Smooth muscle cell of the brain vasculature (primary cell): ENCODE data around the gene RHAG.
"Not testable (repeated sequence)": the region's sequence is repeated elsewhere in the genome, so short reads cannot be mapped to it uniquely, and the experiment has no call there.

Source experiments
- DNase-seq: peaks from one replicate; pipeline ENCODE4 v3.0.0-alpha.2; 2012; ENCODE audit warnings: low read depth, low spot score

Gene RHAG

DNA sequence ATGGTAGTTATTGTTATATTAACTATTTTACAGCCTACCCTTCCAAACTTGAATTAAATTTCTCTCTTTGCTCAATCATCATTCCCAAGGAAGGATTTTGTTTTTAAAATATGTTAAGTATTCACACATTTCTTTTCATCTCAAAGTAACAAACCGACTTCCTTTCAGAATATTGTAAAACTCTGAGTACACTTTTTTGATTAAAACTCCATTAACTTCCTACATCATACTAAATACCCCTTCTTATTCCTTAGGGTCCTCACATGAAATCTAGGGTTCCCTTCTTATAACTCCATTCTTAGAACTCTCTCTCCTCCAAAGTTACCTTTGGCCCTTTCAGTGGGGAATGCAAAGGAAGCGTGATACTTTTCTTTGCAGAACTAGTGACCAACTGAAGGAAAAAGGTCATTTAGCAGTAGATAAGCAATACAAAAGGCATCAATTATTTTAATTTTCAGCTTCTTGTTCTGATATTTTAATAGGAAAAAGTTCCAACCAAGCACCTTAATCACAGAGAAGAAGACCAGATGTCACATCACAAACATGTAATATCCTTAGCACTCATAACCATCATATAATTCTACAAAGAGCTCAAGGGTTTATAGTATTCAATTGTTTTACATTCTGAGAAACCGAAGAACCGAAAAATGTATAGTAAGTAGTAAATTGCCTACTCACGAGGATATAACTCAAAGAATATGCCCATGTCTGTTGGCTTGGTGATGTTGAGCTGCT, 494 bp downstream of the RHAG start:
- DNase-seq = no peak

DNA sequence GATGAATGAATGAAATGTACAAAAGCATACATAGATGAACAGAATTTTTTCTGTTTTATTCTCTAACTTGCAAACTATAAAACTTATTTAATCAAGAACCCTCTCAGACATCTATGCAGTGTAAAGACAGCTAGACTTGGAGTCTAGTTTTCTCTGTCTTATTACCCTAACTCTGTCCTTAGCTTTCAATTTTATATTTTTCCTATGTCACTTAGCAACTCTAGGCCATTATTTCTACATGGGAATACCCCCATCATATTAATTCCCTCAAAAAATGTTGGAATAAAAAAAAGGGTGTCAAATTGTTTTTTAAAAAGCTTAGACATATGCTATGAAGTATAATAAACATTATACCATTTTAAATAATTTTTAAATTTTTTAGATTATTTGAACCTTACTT, 1.2 kb downstream of the RHAG start:
- no peak for DNase-seq

DNA sequence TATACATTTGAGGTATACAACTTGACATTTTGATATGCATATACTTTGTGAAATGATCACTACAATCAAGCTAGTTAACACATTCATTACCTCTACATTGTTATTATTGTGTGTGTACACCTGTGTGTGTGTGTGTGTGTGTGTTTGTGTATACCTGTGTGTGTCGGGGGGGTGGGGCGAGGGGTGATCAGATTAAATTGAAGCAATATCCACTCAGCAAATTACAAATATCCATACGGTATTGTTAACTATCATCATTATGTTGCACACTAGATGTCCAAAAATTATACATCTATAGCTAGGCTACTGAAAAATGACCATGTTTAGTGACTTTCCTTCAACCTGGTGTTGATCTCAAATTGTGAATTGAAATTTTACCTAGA, 1.8 kb downstream of the RHAG start:
- DNase-seq = no peak

DNA sequence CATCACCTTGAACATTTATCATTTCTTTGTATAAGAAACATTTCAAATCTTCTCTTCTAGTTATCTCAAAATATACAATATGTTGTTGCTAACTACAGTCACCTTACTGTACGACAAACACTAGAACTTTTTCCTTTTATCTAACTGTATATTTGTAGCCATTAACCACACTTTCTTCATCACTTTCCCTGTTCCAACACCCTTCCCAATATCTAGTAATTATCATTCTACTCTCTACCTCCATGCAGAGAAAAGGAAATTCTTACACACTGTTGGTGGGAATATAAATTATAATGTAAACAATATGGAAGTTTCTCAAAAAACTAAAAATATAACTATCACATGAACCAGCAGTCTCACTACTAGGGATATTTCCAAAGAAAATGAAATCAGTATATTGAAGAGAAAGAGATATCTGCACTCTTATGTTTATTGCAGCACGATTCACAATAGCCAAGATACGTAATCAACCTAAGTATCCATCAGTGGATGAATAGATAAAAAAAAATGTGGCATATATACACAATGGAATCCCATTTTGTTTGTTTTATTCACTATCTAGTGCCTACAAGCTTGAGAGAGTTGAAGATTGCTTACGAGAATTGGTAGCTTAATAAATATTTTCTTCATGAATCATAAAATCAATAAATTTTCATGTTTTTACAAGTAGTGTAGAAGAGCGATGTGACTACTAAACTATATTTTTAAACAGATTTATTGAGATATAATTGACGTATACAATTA, 2.4 kb downstream of the RHAG start:
- DNase-seq = no peak

DNA sequence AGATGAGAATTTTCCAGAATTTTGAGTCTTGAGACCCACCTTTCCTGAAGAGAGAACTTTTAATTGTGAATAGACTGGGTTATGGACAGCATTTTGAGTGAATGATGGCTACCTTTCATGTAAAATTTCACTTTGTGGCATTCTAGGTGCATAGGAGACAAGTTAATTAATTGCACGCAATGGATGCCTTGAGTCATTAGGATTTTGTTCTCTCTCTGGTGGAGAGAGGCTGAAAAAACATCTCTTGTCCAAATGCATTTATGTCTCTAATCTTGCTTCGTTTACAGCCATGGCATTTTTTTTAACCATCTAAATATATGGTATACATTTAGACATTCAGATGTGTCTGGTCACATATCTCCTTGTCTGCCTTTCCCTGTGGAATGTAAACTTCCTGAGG, 3.1 kb downstream of the RHAG start:
- DNase-seq = no peak

DNA sequence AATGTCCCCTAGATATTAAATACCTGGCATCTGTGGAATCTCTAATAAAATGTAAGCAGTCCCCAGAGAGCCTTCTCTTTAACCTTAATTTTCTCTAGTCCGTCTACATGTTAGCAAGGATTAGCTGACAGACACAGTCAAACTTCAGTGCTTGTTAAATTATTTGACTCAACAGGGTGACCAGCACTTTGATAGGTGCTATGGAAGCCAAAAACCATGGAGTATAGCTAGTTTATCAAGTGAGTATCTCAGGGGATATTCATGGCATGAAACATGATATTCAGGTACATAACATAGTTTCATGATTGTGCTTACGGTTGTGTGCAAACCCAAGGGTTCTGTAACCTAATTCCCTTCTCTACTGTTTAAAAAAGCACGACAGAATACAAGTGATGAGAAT, 3.9 kb downstream of the RHAG start:
- DNase-seq = no peak

DNA sequence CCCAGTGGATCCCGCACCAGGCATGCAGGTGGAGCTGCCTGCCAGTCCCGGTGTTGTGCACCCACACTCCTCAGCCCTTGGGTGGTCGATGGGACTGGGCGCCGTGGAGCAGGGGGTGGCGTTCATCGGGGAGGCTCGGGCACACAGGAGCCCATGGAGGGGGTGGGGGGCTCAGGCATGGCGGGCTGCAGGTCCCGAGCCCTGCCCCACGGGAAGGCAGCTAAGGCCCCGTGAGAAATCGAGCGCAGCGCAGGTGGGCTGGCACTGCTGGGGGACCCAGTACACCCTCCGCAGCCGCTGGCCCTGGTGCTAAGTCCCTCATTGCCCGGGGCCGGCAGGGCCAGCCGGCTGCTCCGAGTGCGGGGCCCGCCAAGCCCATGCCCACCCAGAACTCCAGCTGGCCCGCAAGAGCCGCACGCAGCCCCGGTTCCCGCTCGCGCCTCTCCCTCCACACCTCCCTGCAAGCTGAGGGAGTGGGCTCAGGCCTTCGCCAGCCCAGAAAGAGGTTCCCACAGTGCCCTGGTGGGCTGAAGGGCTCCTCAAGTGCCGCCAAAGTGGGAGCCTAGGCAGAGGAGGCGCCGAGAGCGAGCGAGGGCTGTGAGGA, 7.1 kb downstream of the RHAG start:
- DNase-seq = not testable (repeated sequence)

DNA sequence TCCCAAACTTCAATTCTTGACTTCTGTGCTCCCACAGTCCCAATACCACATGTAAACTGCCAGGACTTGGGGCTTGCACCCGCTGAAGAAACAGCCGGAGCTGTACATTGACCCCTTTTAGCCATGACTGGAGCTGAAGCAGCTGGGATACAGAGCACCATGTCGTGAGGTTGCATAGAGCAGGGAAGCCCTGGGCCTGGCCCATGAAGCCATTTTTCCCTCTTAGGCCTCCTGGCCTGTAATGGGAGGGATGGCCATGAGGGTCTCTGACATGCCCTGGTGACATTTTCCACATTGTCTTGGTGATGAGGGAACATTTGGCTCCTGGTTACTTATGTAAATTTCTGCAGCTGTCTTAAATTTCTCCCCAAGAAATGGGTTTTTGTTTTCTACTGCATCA, 9.8 kb downstream of the RHAG start:
- DNase-seq = no peak

DNA sequence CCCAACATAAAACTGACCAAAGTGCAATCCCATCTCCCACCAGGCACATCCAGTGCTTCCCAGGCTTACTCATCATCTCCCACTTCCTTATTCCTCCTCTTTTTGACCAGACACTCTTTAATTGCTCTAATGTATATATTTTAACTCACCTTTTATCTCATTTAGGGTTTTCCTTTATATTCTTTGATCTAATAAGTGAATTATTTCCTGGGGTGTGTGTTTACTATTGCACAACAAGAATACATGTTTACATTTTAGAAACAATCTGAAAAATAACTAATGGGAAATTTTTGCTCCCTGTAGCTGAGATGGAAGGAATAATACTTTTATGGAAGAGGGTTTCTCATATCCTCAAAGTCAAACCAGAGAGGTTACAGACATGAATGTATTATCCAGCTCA, 18.4 kb downstream of the RHAG start:
- DNase-seq = no peak

DNA sequence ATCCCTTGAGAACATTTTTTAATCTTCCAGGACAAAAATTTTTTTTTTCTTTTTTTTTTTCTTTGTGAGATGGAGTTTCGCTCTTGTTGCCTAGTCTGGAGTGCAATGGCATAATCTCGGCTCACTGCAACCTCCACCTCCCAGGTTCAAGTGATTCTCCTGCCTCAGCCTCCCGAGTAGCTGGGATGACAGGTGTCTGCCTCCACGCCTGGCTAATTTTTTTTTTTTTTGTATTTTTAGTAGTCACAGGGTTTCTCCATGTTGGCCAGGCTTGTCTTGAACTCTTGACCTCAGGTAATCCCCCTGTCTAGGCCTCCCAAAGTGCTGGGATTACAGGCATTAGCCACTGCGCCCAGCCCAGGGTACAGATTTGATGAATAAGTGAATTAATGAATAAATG, 22.5 kb downstream of the RHAG start:
- not testable (repeated sequence) for DNase-seq

DNA sequence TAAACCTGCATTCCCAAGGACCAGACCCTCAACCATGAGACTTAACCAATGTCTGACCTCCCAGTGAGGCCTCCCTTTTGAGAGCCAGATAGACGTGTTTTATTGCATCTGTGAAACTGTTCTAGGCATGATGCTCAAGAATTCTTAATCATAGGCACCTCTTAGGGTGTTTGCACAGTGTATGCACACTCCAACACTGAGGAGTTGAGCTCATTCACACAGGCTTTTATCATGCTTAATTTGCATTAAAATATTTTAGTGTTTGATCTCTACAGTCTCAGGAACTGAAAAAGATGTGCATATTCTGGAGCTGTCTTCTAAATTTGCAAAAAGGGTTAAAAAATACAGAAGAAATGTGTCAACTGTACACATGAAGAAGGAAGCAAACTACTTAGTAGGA, 27.4 kb downstream of the RHAG start:
- no peak for DNase-seq

DNA sequence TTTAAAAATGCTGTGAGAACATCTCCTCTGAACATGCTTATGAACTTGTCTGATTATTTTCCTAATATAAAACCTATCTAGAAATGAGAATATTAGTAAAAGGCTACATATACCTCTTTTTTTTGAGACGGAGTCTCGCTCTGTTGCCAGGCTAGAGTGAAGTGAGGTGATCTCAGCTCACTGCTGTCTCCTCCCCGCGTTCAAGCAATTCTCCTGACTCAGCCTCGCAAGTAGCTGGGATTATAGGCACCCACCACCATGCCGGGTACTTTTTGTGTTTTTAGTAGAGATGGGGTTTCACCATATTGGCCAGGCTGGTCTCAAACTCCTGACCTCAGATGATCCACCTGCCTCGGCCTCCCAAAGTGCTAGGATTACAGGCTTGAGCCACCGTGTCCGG, 28.4 kb downstream of the RHAG start:
- DNase-seq = not testable (repeated sequence)

DNA sequence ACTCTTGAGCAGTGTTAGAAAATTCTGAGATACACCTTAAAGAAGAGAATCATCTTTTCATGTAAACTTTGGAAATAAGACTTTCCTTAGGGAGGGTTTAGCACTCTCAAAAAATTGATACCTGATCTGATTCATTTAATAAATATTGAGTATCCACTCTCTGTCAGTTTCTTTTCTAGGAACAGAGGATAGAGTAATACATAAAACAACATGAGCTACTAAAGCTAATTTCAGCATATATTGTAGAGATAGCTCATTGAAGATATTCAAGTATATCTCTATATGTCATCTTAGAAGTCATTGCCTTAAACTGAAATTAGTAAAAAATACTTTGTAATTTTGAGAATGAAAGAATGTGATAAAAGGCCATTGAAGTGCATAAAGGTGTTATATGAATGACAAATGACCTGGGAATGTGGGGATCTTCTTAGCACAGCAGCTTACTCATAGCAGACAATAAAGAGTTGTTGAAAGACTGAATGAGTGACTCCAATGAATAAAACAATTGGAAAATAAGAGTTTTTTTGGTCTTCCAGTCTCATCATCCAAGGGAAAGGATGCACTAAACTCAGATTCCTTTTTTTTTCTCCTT, 29.2 kb downstream of the RHAG start:
- DNase-seq = no peak

DNA sequence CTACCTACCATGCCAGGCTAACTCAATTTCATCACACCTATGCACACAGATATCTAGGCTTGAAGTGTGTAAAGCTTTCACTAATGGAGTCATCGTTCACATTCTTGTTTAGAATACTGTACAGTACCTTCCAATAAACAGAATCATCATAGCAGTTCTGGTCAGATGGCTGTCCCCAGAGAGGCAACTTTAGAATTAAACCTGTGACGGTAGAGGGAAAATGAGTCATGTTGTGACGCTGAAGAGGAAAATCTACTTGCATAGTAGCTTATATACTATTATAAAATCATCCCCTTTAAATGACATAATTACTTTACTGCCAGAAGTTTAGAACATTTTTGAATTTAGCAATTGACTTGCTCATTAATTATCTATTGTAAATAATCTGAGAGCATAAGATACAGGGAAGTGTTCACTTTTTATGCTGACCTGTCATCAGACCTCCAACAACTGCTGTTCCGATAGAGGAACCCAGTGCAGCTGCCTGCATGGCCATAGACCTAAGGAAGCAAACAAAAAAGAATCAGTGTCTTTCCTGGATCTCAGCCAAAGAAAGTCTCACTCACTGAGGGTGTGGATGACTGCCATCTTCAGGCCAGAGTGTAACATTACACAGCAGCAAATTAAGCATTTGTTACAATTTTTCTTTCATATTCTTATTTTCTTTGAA, 29.8 kb downstream of the RHAG start:
- DNase-seq = peak; percentile 69

DNA sequence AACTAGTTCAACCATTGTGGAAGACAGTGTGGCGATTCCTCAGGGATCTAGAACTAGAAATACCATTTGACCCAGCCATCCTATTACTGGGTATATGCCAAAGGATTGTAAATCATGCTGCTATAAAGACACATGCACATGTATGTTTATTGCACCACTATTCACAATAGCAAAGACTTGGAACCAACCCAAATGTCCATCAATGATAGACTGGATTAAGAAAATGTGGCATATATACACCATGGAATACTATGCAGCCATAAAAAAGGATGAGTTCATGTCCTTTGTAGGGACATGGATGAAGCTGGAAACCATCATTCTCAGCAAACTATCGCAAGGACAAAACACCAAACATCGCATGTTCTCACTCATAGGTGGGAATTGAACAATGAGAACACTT, 32.6 kb downstream of the RHAG start:
- DNase-seq = not testable (repeated sequence)

DNA sequence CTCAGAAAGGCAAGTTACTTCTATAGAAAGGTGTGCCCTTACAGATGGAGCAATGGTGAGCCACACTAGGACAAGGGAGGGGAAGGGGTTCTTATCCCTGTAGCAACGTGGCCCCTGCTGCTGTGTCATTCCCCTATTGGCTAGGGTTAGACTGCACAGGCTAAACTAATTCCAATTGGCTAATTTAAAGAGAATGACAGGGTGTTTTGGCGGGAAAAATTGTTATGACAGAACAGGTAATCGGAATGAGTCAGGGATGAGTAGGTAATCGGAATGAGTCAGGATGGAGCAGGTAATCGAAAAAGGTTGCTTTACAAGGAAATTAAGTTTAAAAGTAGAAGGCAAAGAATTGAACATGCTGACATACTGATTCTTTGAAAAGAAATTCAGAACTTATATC, 49.4 kb downstream of the RHAG start:
- DNase-seq = not testable (repeated sequence)

DNA sequence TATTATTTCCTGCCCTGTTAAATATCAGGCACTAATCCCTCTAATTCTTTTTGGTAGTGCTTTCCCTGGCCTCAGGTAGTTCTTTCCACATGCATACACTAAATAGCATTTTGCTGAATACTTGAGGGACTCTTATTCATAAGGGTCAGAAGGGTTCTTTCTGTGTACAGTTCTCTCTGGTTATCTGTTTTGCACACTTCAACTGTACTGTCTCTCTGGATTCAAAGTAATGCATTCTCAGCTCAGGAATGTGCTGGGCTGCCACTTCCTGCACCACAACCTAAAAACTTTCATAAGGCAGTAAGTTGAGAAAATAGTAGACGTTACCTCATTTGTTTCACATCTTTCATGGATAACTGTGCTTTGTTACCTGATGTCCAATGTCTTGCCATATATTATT, 54.1 kb downstream of the RHAG start:
- DNase-seq = no peak

DNA sequence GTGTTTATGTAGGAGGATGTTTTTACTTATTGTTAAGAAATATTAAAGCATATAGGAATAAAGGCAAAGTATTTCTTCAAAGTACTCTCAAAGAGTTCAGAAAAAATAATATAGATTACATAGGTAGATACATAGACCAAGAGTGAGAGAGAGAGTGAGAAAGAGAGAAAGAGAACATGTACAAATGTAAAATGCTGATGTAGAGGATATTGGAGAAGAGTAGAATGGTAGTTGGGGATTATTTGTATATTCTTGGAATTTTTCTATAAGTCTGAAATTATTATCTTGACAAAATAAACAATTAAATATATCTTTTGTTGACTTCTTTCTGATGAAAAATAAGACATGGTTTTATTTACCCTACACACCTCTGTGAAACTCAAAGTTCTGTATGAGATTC, 57.0 kb downstream of the RHAG start:
- no peak for DNase-seq

DNA sequence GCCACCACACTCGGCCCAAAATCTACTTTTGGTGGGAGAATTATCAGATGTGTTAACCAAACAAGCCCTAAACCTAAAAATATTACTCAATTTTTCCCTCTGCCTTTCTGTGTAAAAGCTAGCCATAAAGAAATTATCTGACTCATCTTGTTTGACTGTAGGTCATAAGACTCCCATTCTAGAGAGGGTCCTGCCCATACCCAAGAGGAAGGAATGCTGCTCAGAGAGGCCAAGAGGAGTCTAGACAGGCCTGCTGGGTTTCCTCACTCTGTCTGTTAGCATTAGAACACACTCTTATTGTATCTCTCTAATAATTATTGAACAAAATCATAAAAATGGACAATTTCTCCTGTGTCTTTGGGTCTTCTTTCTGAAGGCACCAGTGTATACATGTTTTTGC, 60.0 kb downstream of the RHAG start:
- DNase-seq = no peak

DNA sequence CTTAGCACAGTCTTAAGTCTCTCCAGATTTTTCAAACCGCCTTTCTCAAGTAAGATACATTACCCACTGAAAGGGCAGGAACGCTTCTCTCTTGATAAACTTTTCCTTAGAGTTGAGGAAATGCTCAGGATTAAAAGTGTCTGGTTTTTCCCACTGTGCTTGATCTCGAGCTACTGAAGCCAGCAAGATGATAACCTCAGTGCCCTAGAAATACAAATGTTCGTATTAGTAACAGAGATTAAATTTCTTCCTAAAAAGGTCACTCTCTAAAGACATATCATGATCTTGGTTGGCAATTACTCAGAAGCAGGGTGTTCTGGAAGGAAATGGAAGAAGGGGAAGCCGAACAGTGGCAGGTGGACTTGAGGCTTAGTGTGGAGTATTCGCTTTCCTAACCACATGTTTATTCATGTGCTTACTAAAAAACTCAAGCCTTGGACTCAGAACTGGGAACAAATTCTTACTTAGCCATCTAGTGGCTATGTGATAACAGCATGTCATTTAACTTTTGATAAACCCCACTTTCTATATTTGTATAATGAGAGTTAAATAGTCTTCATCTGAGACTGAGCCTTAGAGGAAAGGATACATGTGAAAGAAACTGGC, 66.1 kb downstream of the RHAG start:
- no peak for DNase-seq

DNA sequence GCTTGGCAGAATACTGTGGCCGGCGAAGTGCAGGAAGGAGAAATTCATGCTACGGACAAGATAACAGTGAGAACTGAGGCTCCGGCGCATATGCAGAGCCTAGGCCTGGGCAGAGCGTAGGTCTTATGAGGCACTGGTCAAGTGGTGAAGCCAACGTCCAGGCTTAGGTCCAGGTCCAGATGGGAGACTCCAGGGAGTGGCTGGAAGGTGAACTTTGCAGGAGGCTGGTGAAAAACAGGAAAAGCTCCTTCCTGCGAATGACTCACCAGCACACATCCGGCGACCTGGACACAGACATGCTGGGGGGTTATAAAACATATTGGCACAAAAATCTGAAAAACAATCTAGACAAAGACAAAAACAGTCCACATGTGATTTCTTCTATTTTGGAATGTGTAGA, 70.8 kb downstream of the RHAG start:
- peak; percentile 4 for DNase-seq

DNA sequence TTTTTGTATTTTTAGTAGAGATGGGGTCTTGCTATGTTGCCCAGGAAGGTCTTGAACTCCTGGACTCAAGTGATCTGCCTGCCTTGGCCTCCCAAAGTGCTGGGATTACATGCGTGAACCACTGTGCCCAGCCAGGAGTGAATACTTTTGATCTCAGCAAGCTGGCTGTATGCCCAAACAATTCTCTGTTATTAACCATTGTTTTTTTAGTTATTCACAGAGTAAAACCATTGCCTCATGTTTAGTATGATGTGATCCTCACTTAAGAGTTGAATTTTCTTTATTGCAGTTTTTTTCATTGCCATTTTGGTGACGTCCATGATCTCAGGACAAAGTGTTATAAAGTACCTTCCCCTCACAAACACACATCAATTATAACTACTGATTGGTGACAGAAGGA, 71.4 kb downstream of the RHAG start:
- no peak for DNase-seq
